ES-I3 (cell line): ENCODE measurements around the gene ZNRF1.

Experiments used
- H3K36me3 ChIP-seq: 2 replicates; pipeline ENCODE4 v1.6.1; 2013; ENCODE audit warnings: mild to moderate bottlenecking, low read length, control low read depth, moderate library complexity; ENCODE audit not compliant: insufficient read depth
- H3K4me1 ChIP-seq: 2 replicates; pipeline ENCODE4 v1.6.1; 2013; ENCODE audit warnings: mild to moderate bottlenecking, control low read depth, low read length; ENCODE audit not compliant: insufficient read depth
- H3K9ac ChIP-seq: 2 replicates; pipeline ENCODE4 v1.6.1; 2013; ENCODE audit warnings: low read depth, mild to moderate bottlenecking, low read length, moderate library complexity
- H3K9me3 ChIP-seq: 2 replicates; pipeline ENCODE4 v1.6.1; 2013; ENCODE audit warnings: mild to moderate bottlenecking, low read length, moderate library complexity; ENCODE audit not compliant: control insufficient read depth, insufficient read depth

The ZNRF1 gene

DNA sequence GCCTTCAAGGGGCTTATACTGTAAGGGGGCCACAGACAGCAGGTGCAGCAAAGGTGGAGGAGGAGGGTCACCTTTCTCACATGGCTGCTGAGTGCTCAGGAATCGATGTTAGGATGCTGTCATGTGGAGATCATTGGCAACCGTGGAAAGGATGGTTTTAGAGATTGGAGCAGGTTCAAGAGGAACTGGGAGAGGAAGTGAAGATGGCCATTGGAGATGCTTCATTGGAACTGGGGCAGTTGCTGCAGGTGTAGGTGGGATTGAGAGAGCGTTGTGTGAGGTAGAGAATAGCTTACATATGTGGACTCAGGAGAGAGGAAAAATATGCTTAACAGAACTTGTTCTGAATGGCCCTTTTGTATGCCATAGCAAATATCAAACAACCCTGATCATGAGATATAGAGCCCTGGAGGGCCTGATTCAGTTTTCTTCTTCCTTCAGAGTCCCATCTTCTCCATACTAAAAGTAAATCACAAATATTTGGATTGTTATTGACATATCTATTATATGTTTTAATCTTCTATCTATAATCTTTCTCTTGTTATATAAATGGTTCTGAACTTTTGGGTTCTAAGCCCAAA, 77.0 kb downstream of the ZNRF1 start:
- H3K36me3 ChIP-seq = no peaks in the 10 kb centered on the region
- peaks cover 7% of the 10 kb centered on the region; the same call in 1 of the 2 replicates for H3K4me1 ChIP-seq
- H3K9ac ChIP-seq = no peak overlapping the region
- H3K9me3 ChIP-seq = no peaks in the 10 kb centered on the region

DNA sequence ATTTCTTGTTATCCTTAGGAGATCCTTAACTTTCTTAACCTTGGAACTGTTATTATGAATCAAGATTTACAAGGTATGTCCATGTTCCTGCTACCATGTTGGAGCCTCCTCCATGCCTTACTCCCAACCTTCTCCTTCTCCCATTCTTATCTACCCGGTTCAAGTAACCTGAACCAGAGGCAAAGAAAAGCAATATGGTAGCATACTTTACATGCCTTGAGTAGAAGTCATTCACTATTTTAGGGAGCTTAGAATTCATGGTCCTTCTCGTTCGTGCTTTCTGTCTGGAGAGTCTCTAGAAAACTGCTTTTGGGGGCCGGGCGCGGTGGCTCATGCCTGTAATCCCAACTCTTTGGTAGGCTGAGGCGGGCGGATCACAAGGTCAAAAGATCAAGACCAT, 80.1 kb downstream of the ZNRF1 start:
- Histone ChIP-seq H3K9me3 (no peaks in the 10 kb centered on the region), H3K36me3 (no peaks in the 10 kb centered on the region), H3K9ac (no peak overlapping the region), H3K4me1 (0 out of 2 replicates have a peak, but pooled peaks cover 4% of the 10 kb centered on the region)

DNA sequence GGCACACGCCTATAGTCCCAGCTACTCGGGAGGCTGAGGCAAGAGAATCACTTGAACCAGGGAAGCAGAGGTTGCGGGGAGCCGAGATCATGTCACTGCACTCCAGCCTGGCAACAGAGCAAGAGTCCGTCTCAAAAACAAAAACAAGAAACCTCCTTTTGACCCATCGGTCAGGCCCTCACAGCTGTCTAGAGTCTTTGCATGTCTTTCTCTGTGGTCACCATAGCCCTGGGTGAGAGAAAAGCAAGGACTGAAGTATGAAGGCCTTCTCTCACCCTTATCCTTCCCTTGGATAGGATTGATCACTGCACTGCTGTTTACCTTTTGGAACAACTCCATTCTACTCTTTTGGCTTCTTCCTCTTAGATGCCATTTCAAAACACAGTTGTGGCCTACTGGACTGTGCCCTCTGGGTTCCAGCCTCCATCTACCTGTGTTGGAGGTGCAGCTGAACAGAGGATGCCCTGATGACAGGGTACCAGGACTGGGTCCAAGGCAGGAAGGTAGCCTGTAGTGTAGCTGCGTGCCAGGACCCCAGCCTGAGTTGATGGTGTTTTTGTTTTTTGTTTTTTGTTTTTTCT, 80.6 kb downstream of the ZNRF1 start:
- no peak overlapping the region for H3K9ac ChIP-seq
- H3K4me1 ChIP-seq = 0 out of 2 replicates have a peak, but pooled peaks cover 2% of the 10 kb centered on the region

DNA sequence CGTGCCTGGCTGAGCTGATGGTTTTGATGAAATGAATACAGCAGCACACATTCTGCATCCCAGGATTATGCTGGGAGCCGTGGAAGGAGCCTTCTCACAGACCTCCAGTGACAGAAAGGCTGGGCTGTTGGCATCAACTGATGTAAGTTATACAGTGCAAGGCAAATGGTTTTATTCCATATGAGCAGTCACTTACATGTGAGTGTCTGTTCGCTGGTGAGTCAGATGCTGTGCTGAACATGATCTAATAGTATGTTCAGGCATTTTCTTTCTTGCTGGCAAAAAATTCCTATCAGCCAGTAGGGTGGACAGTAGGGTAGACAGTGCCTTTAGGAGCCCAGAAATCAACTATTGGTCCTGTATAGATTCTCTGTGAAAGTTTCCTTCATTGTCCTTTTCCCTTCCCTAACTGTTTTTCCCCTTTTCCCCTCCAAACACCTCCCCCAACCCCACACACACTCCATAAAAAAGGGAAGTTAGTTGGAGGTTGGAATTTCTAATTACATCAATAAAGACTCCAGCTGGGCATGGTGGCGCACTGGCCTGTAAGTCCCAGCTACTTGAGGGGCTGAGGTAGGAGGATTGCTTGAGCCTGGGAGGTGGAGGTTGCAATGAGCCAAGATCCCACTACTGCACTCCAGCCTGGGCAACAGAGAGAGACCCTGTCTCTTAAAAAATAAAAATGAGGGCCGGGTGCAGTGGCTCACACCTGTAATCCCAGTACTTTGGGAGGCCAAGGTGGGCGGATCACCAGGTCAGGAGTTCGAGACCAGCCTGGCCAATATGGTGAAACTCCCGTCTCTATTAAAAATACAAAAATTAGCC, 81.6 kb downstream of the ZNRF1 start:
- Histone ChIP-seq H3K9me3 (no peaks in the 10 kb centered on the region), H3K36me3 (no peaks in the 10 kb centered on the region), H3K9ac (no peak overlapping the region), H3K4me1 (0 out of 2 replicates have a peak, but pooled peaks cover 2% of the 10 kb centered on the region)

More for the DNA sequence above, 80.6 kb downstream of the ZNRF1 start:
- H3K9me3 ChIP-seq = no peaks in the 10 kb centered on the region
- H3K36me3 ChIP-seq = no peaks in the 10 kb centered on the region

DNA sequence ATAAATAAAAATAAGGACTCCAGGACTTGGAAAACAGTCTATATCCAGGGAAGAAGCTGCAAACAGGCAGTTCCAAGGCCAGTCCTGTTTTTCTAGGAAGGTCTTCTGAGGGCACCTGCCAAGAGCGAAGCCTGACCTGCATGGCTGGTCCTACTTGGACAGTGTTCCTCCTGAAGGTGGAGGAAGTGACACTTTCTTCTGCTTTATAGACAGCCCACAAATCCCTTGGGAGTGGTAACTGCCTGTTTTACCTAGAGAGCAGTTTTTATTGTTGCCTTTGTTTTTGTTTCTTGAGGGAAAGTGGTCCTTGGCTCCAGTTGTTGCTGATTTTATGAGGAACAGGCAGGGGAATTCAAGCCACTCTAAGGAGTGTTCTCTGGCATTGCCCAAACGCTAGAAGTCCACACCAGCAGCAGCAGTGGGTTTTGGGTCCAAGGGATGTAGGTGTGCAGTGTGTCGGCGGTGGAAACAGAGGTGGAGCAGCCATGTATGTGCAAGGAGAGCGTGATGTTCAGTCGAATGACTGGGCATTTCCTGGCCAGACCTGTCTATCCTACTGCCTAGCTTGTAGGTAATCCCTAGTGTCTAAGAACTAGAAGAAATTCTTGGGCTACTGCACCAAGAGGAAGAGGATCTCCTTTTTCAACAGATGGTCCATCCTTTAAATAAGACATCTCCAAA, 82.5 kb downstream of the ZNRF1 start:
- no peak overlapping the region for H3K9ac ChIP-seq

DNA sequence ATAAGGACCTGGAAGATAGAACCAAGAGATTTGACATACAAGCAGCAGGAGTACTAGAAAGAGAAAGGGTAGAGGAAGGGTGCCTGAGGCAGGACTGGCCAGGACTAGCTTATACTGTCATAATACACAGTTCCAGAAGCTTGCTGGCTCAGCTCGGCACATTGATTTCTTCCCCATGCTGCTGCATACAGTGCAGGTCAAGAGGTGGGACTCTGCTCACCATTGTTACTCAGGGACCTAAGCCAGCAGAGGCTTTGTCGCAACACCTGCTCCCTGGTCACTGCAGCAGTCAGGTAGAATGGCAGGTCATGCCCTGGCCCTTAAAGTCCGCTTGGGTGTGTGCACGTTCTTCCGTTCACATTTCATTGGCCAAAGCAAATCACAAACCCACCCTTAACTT, 85.0 kb downstream of the ZNRF1 start:
- peaks cover 9% of the 10 kb centered on the region for H3K4me1 ChIP-seq
- no peaks in the 10 kb centered on the region for H3K9me3 ChIP-seq
- H3K9ac ChIP-seq = no peak overlapping the region
- no peaks in the 10 kb centered on the region for H3K36me3 ChIP-seq

More for the DNA sequence above, 82.5 kb downstream of the ZNRF1 start:
- Histone ChIP-seq H3K4me1 (0 out of 2 replicates have a peak, but pooled peaks cover 2% of the 10 kb centered on the region), H3K9me3 (no peaks in the 10 kb centered on the region), H3K36me3 (no peaks in the 10 kb centered on the region)

DNA sequence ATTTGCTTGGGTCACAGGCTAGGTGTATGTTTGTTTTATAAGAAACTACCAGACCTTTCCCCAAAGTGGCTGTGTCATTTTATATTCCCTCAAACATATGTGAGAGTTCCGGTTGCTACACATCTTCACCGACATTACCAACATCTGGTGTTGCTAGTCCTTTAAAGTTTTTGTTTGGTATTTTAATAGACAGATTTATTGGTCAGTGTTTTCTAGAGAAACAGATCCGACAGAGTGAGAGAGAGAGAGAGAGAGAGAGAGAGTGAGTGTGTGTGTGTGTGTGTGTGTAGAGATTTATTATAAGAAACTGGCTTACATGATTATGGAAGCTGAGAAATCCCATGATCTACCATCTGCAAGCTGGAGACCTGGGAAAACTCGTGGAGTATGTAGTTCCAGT, 86.7 kb downstream of the ZNRF1 start:
- peaks cover 11% of the 10 kb centered on the region for H3K4me1 ChIP-seq
- H3K9ac ChIP-seq = no peak overlapping the region
- no peaks in the 10 kb centered on the region for H3K9me3 ChIP-seq
- H3K36me3 ChIP-seq = no peaks in the 10 kb centered on the region

DNA sequence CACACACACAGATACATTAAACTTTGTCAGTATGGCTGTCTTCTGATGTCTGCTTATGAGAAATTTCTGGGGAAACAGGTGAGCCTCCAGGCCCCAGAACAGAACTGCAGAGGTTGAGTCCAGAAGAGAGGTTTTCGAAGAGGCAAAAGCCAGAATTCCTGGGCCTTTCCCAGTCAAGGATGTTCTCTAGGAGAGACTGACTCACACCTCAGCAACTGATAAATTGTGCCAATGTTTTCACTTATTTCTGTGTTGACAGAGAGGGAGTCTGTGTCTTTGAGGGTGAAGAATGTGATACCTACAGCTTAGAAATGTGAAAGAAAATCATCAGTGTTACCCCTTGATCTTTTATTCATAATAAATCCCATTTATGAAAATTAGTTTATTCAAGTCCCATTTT, 87.5 kb downstream of the ZNRF1 start:
- Histone ChIP-seq H3K36me3 (no peaks in the 10 kb centered on the region), H3K4me1 (peaks cover 11% of the 10 kb centered on the region), H3K9ac (no peak overlapping the region), H3K9me3 (no peaks in the 10 kb centered on the region)

DNA sequence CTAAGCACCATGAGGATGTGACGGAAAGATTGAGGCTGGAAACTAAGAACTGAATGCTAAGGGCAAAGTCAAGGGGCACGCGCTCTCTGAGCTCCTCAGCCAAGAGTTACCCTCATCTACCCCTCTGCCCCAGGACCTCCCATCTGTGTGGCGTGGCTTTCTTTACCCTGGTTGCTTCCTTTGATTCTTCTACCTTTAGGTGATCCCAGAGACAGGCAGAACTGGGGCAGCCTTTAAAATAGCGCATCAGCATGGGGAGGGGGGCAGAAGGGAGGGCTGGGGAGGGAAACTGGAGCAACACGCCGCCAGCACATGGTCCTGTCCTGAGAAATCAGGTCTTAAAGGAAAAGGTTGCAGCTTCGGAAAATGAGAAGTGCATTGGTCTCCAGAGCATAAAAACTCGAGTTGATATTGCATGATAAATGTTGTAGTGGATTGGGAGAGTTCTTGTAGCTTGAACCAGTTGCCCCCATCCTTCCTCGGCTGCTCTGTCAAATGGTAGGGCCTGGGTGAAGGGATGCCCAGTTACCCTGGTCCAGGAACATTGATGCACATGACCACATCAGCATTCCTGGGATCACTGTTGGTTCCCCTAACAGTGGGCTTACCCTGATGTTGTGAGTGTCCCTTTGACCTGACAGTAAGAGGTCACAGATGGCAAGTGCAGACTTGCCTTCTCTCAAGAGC, 88.0 kb downstream of the ZNRF1 start:
- Histone ChIP-seq H3K9me3 (no peaks in the 10 kb centered on the region), H3K4me1 (peaks cover 11% of the 10 kb centered on the region), H3K9ac (no peak overlapping the region), H3K36me3 (no peaks in the 10 kb centered on the region)

DNA sequence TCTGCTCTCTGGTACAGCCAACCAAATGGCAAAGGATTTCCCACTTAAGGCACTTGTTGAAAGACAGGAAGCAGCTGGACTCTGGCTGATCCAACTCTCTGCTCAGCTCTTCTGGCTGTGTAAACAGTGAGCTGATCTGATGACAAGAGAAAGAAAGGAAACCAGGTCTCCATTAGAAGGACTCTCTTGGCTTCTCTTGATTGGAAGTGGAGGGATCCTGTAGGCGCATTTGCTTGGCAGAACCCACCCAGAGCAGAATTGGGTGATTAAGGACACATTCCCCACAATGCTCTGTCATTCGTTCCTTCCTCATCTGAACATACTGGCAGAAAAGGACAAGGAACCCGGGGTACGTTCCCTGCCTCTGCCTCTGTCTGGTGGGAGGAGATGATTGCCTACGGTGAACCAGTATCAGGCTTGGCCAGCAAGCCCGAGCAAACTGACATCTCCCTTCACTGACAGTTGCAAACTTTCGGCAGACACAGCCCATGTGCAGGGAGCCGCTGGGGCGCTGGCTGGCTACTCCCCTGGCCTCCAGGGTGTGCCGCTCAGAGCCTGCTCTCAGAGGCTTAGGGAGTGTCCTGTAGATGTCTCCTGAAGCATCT, 88.7 kb downstream of the ZNRF1 start:
- peaks cover 12% of the 10 kb centered on the region for H3K4me1 ChIP-seq
- H3K9me3 ChIP-seq = no peaks in the 10 kb centered on the region
- H3K9ac ChIP-seq = no peak overlapping the region
- H3K36me3 ChIP-seq = no peaks in the 10 kb centered on the region

DNA sequence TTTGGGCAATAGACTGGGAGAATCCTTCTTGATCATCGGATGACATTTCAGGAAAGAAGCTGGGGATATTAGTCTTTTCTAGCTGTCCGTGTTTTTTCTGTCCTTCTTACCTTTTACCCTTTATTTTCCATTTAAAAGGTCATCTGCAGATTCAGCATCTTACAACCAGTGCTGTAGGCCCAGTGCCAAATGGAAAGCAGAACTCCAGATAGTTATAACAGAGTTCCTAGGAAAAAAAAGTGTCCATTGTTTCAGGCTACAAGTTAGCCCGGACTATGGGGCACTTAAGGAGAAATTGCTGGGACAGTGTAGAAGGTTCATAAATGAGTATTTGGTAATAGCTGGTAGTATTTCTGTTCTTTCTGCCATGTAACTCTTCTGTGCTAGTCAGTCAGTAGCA, 89.4 kb downstream of the ZNRF1 start:
- no peak overlapping the region for H3K9ac ChIP-seq
- H3K9me3 ChIP-seq = no peaks in the 10 kb centered on the region
- H3K36me3 ChIP-seq = no peaks in the 10 kb centered on the region
- H3K4me1 ChIP-seq = peaks cover 16% of the 10 kb centered on the region

DNA sequence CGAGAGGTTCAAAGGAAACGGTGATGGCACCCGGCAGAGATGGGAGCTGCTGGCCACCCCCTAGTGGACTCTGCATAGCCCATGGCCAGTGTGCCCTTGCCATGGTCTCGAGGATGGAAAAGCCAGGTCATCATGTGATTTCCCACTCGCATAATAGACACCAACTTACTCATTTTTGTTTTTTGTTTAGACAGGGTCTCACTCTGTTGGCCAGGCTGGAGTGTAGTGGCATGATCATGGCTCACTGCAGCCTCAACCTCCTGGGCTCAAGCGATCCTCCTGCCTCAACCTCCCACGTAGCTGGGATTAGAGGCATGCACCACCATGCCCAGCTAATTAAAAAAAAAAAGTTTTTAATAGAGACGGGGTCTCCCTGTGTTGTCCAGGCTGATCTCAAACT, 90.1 kb downstream of the ZNRF1 start:
- H3K4me1 ChIP-seq = peaks cover 16% of the 10 kb centered on the region
- no peaks in the 10 kb centered on the region for H3K9me3 ChIP-seq
- no peak overlapping the region for H3K9ac ChIP-seq
- no peaks in the 10 kb centered on the region for H3K36me3 ChIP-seq

DNA sequence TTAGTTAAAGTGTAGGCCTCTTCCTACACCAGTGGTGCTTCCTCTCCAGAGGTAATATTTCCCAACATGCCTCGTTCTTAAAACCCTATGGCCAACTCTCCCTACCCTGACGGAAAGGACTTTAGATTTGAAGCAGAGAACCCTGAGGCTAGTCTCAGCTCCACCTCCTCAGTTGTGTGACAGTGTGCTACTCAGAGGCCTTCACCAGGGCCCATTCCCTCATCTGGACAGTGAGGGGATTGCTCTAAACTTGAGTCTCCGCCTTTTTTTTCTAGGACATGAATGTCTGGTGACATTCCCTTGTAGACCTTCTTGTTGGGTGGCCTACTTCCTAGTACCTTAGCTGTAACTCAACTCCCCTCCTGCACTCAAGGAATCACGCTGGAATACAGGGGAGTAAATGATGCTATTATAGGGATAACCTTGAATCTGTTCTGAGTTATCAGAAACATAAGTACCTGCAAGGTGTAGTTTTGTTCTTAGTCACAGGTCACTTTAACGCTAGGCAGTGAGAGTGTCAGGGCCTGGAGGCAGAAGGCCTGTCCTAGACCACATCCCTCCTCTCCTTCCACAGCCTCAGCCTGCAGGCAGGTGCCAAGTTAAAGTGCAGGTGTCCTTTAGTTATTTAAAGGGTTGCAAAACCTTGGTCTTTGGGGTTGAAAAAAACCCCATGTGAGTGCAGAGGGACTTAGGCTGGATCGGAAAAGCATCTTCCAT, 90.8 kb downstream of the ZNRF1 start:
- Histone ChIP-seq H3K36me3 (no peaks in the 10 kb centered on the region), H3K9ac (no peak overlapping the region), H3K4me1 (peaks cover 16% of the 10 kb centered on the region), H3K9me3 (no peaks in the 10 kb centered on the region)
